K562 (cell line): Measurements from ENCODE around the gene PPM1N. TPM values are rescaled to one million over a fixed set of nuclear protein-coding genes. Genes with fewer than 3 reads are reported as not detected.

Experiments used
- ASH1L ChIP-seq: fragments of 450-650 bp; IDR thresholded peaks from 2 replicates; pipeline ENCODE4 v1.6.1; 2018; ENCODE audit warnings: borderline replicate concordance, mild to moderate bottlenecking, low read depth; ENCODE audit not compliant: partially characterized antibody
- FIP1L1 ChIP-seq: fragments of 200-400 bp; formaldehyde crosslinking; IDR thresholded peaks from 2 replicates; pipeline ENCODE4 v1.6.1; 2018; ENCODE audit warnings: mild to moderate bottlenecking, low read depth, low read length; ENCODE audit not compliant: poor library complexity, severe bottlenecking
- GABPB1 ChIP-seq: sonication (generic); formaldehyde crosslinking; IDR thresholded peaks from 2 replicates; pipeline ENCODE4 v1.8.0; 2022; ENCODE audit warnings: mild to moderate bottlenecking, missing genetic modification reagents
- GTF2A2 ChIP-seq: IDR thresholded peaks from 2 replicates; pipeline ENCODE4 v1.6.1; 2016; ENCODE audit warnings: mild to moderate bottlenecking, missing genetic modification characterization, missing compliant biosample characterization
- KAT7 ChIP-seq: sonication (generic); formaldehyde crosslinking; IDR thresholded peaks from 2 replicates; pipeline ENCODE4 v1.8.0; 2022; ENCODE audit warnings: missing genetic modification reagents, mild to moderate bottlenecking, borderline replicate concordance
- MNT ChIP-seq, 2 experiments: fragments of 450-650 bp; conservative IDR thresholded peaks; 2 replicates each; pipeline ENCODE4 v1.6.1; 2017; ENCODE audit warnings: mild to moderate bottlenecking in 2 of 2, moderate library complexity in 2 of 2
- POLR2A ChIP-seq: fragments of 450-650 bp; conservative IDR thresholded peaks from 2 replicates; pipeline ENCODE4 v1.6.1; 2016
- POLR2G ChIP-seq: fragments of 200-400 bp; formaldehyde crosslinking; IDR thresholded peaks from 2 replicates; pipeline ENCODE4 v1.6.1; 2017; ENCODE audit warnings: low read depth, mild to moderate bottlenecking, antibody characterized with exemption, low read length, moderate library complexity
- RUNX1 ChIP-seq: sonication (generic); IDR thresholded peaks from 2 replicates; pipeline ENCODE4 v1.6.1; 2016; ENCODE audit warnings: antibody characterized with exemption, low read depth
- ZBTB2 ChIP-seq: fragments of 450-650 bp; IDR thresholded peaks from 2 replicates; pipeline ENCODE4 v1.6.1; 2016; ENCODE audit warnings: antibody characterized with exemption
- ZNF318 ChIP-seq, 2 experiments: fragments of 450-650 bp; IDR thresholded peaks; 2 replicates each; pipeline ENCODE4 v1.6.1; 2016; ENCODE audit warnings: mild to moderate bottlenecking in 2 of 2, borderline replicate concordance in 1 of 2, low read depth in 1 of 2, moderate library complexity in 1 of 2
- ZNF655 ChIP-seq: fragments of 250-450 bp; sonication (Bioruptor Pico); IDR thresholded peaks from 2 replicates; pipeline ENCODE4 v1.5.0; 2021
- polyA plus RNA-seq, 8 experiments: library from polyadenylated mRNA; depleted of rRNA in 4 of 8; stranded (reverse) in 5 of 8; unstranded in 3 of 8; fragments of >200 nt; fragmentation: Nextera tagmentation in 2 of 8; fragmentation: Illumina TruSeq in 1 of 8; extraction: Ambion mirVana in 2 of 8; extraction: Trizol in 1 of 8; gene quantifications; 2 replicates each; pipeline versions ENCODE4 v1.2.1 to v1.2.3, GENCODE V29; 2011 to 2014; ENCODE audit warnings: inconsistent platforms in 1 of 8, missing spikeins in 1 of 8
- total RNA-seq, 7 experiments: library from RNA; depleted of rRNA in 6 of 7; stranded (reverse); fragments of >200 nt in 6 of 7; fragmentation: Illumina TruSeq in 2 of 7; extraction: Trizol in 2 of 7; gene quantifications; 2 replicates each; pipeline versions ENCODE4 v1.2.1 to v1.2.3, GENCODE V29; 2011 to 2021; ENCODE audit warnings: low replicate concordance in 1 of 7

PPM1N gene
- total and polyA plus RNA-seq, 9 of the 15 experiments (the other 6 are each of a cell fraction or from before 2014, with no cell fraction given): 4.5 to 15.6 (median 8.7) TPM

- TF ChIP-seq ZNF318 (IDR thresholded peaks at IDR 0.05; ENCODE audit: borderline replicate concordance in 1 of 2, low read depth in 1 of 2): peak in 1 of 2 experiments; percentile 78; a peak in 2 of 4 replicates
- peak; percentile 92 to 96 for TF ChIP-seq MNT (conservative IDR thresholded peaks at IDR 0.05)
- TF ChIP-seq POLR2A: peak; percentile 79
- peak; percentile 71; the same call in 1 of the 2 replicates for TF ChIP-seq ZBTB2
- 0 out of 2 replicates have a peak, but pooled peaks have one; percentile 52 for TF ChIP-seq GABPB1
- peak; percentile 90 for TF ChIP-seq GTF2A2 (tag)
- no peak for TF ChIP-seq ASH1L
- TF ChIP-seq RUNX1: no peak
- TF ChIP-seq FIP1L1: no peak
- TF ChIP-seq ZNF655: no peak
- TF ChIP-seq POLR2G: peak; percentile 86
- TF ChIP-seq KAT7 (CRISPR knock-in tag): peak; percentile 56; the same call in 1 of the 2 replicates
Measured at GRCh38 chr19:45467456-45468158, 30.6 kb upstream of the PPM1N start, which contains the start of gene FOSB (continued).
